CD4-positive, alpha-beta T cell (primary cell): ENCODE measurements around the gene EPHB4. TPM values are rescaled to one million over a fixed set of nuclear protein-coding genes. Genes with fewer than 3 reads are reported as not detected.

Experiments
- ATAC-seq: fragments of 200-7000 bp; cut with Tn5 transposase; one replicate; pipeline ENCODE4 v1.10.0; 2022; ENCODE audit warnings: mild to moderate bottlenecking; ENCODE audit not compliant: poor library complexity
- CTCF ChIA-PET: fragments of 350-600 bp; sonication (Branson Sonifier 250); formaldehyde crosslinking; loops from one replicate; lab custom pipeline; 2021; ENCODE audit warnings: antibody characterized with exemption, inconsistent platforms; lab: Charles Lee
- POLR2A ChIA-PET: fragments of 350-600 bp; sonication (Branson Sonifier 250); formaldehyde crosslinking; loops from one replicate; lab custom pipeline; 2021; ENCODE audit warnings: antibody characterized with exemption, inconsistent platforms; lab: Charles Lee
- DNase-seq, 14 experiments: peaks; one replicate each; pipeline ENCODE4 v3.0.0-alpha.2; 2013 to 2020; ENCODE audit warnings: mixed read lengths in 2 of 14
- H3K27ac ChIP-seq, 2 donors: one replicate each; pipeline versions ENCODE4 v1.5.1 to v1.7.0; 2013; ENCODE audit warnings: low read length in 2 of 2, low read depth in 1 of 2, mild to moderate bottlenecking in 1 of 2
- H3K27me3 ChIP-seq, 2 experiments: 1 replicate in 1 of 2; 2 replicates in 1 of 2; pipeline versions ENCODE4 v1.6.1 to v1.7.0; 2013; ENCODE audit warnings: low read length in 2 of 2, control low read depth in 1 of 2, mild to moderate bottlenecking in 1 of 2, moderate library complexity in 1 of 2; ENCODE audit not compliant: insufficient read depth in 2 of 2, control insufficient read depth in 1 of 2
- H3K36me3 ChIP-seq: one replicate; pipeline ENCODE4 v1.6.1; 2013; ENCODE audit warnings: low read length, control low read depth; ENCODE audit not compliant: insufficient read depth
- H3K4me1 ChIP-seq: one replicate; pipeline ENCODE4 v1.6.1; 2013; ENCODE audit warnings: low read length, control low read depth; ENCODE audit not compliant: insufficient read depth
- H3K4me3 ChIP-seq: one replicate; pipeline ENCODE4 v1.5.1; 2013; ENCODE audit warnings: mild to moderate bottlenecking, low read length, moderate library complexity
- H3K9me3 ChIP-seq, 2 experiments: 1 replicate in 1 of 2; 2 replicates in 1 of 2; pipeline versions ENCODE4 v1.6.1 to v1.7.0; 2013; ENCODE audit warnings: low read length in 2 of 2, mild to moderate bottlenecking in 2 of 2, control low read depth in 1 of 2, moderate library complexity in 1 of 2; ENCODE audit not compliant: control insufficient read depth in 1 of 2, insufficient read depth in 1 of 2
- H3K27ac Mint-ChIP-seq: one replicate; pipeline ENCODE4 v1.8.0; 2020; ENCODE audit warnings: mixed read lengths
- H3K27me3 Mint-ChIP-seq: one replicate; pipeline ENCODE4 v1.8.0; 2021; ENCODE audit warnings: mixed read lengths
- H3K36me3 Mint-ChIP-seq: one replicate; pipeline ENCODE4 v1.8.0; 2021; ENCODE audit warnings: low read depth, mixed read lengths
- H3K4me1 Mint-ChIP-seq: one replicate; pipeline ENCODE4 v1.8.0; 2021; ENCODE audit warnings: low read depth, mixed read lengths
- H3K4me3 Mint-ChIP-seq: one replicate; pipeline ENCODE4 v1.8.0; 2020; ENCODE audit warnings: mild to moderate bottlenecking, mixed read lengths
- H3K9me3 Mint-ChIP-seq: one replicate; pipeline ENCODE4 v1.8.0; 2020; ENCODE audit warnings: mixed read lengths
- CTCF ChIP-seq: fragments of 200-600 bp; IDR thresholded peaks from one replicate; pipeline ENCODE4 v1.8.0; 2022; ENCODE audit warnings: antibody characterized with exemption, mild to moderate bottlenecking
- intact Hi-C, 2 experiments: fragments of 100-400 bp; cut with DNase I in 1 of 2; cut with micrococcal nuclease in 1 of 2; formaldehyde crosslinking; loops; one replicate each; pipeline versions ENCODE4 v1.15.1 to v1.9.0; 2023 to 2025; cut with DNase I, micrococcal nuclease
- total RNA-seq, 174 experiments: library from RNA in 2 of 174; stranded (reverse) in 2 of 174; gene quantifications; one replicate each; pipeline ENCODE4 v1.2.3 and lab custom pipeline; 2021 to 2026

Gene EPHB4
- total RNA-seq, 2 experiments from 2014 or later: 8.4 to 8.9 TPM

DNA sequence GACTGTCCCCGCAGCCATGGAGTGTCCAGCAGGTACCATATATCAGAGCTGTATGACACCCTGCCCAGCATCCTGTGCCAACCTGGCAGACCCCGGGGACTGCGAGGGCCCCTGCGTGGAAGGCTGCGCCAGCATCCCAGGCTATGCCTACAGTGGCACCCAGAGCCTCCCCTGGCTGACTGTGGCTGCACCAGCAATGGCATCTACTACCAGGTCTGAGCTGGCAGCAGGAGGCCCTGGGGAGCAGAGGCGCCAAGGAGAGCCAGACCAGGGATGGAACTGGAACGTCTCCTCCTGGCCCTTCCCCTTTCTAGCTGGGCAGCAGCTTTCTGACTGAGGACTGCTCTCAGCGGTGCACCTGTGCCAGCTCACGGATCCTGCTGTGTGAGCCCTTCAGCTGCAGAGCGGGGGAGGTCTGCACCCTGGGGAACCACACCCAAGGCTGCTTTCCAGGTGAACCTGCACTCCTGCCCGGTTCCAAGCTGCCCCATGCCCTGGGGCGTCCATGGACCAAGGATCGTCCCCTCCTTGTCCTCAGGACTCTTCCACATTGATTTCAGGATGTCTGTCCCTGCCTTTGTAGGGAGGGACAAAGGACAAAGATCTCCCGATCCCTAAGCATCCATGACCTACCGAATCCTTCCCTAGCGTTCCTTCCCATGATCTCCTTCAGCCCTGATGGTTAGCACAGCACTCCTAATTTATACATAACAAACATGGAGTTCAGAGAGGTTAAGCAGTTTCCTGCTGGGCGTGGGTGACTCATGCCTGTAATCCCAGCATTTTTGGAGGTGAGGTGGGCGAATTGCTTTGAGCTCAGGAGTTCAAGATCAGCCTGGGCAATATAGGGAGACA is 33.3 kb downstream of the EPHB4 start:
- no peaks in the 10 kb centered on the region for H3K9me3 Mint-ChIP-seq
- no peak for ATAC-seq
- Histone ChIP-seq H3K27ac (no peak overlapping the region), H3K9me3 (no peaks in the 10 kb centered on the region), H3K36me3 (no peaks in the 10 kb centered on the region), H3K4me1 (no peaks in the 10 kb centered on the region), H3K4me3 (no peak overlapping the region), H3K27me3 (peaks cover 0 to 5% of the 10 kb centered on the region in 2 experiments)
- CTCF ChIA-PET: no interaction called here
- H3K27me3 Mint-ChIP-seq: peaks cover 5% of the 10 kb centered on the region
- no peaks in the 10 kb centered on the region for H3K36me3 Mint-ChIP-seq
- H3K27ac Mint-ChIP-seq: no peak overlapping the region
- H3K4me3 Mint-ChIP-seq: no peak overlapping the region
- POLR2A ChIA-PET: no interaction called here
- DNase-seq: no peak
- H3K4me1 Mint-ChIP-seq: no peaks in the 10 kb centered on the region
- intact Hi-C loops: no loop called here
- TF ChIP-seq CTCF: no peak

DNA sequence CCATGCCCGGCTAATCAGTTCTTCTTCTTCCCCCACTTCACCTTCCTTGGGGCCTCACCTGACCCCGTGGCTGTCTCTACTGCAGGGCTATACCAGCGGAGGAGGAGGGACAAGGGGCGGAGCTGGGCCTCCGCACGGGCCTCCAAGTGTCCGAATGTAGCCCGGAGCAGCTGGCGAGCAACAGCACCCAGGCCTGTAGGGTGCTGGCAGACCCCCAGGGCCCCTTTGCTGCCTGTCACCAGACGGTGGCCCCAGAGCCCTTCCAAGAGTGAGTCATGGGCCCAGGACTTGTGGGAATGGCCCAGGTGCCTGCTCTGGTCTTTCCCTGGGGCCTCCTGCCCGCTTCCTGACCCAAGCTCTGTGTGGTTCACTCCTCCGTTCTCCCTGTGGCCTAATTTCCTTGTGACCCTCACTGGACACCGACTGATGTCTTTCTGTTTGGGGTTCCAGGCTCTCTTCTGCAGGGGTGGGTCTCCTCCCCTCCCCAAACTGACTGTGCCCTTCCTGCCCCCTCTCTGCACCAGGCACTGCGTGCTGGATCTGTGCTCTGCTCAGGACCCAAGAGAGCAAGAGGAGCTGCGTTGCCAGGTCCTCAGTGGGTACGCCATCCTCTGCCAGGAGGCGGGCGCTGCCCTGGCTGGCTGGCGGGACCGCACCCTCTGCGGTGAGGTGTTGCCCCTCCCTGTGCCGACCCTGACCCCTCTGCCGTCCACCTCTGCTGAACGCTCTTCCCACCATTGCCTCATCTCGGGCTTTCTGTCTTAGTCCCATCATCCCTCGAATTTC is 35.2 kb downstream of the EPHB4 start:
- Histone ChIP-seq H3K27ac (no peak overlapping the region), H3K36me3 (no peaks in the 10 kb centered on the region), H3K27me3 (peaks cover 0 to 5% of the 10 kb centered on the region in 2 experiments), H3K9me3 (no peaks in the 10 kb centered on the region), H3K4me1 (no peaks in the 10 kb centered on the region), H3K4me3 (no peak overlapping the region)
- H3K27me3 Mint-ChIP-seq: peaks cover 13% of the 10 kb centered on the region
- H3K27ac Mint-ChIP-seq: no peak overlapping the region
- H3K36me3 Mint-ChIP-seq: no peaks in the 10 kb centered on the region
- H3K4me1 Mint-ChIP-seq: no peaks in the 10 kb centered on the region
- ChIA-PET CTCF (no interaction called here), POLR2A (no interaction called here)
- DNase-seq (no peak), ATAC-seq (no peak)
- no peak overlapping the region for H3K4me3 Mint-ChIP-seq
- intact Hi-C loops: no loop called here
- no peak for TF ChIP-seq CTCF
- H3K9me3 Mint-ChIP-seq: no peaks in the 10 kb centered on the region

- no peaks in the 10 kb centered on the region for H3K9me3 Mint-ChIP-seq
- H3K27ac Mint-ChIP-seq: no peak overlapping the region
- ChIA-PET CTCF (no interaction called here), POLR2A (no interaction called here)
- intact Hi-C loops: no loop called here
- no peak overlapping the region for H3K4me3 Mint-ChIP-seq
- DNase-seq (no peak), ATAC-seq (no peak)
- Histone ChIP-seq H3K9me3 (peaks cover 0 to 9% of the 10 kb centered on the region in 2 experiments), H3K36me3 (no peaks in the 10 kb centered on the region), H3K4me1 (no peaks in the 10 kb centered on the region), H3K27ac (no peak overlapping the region), H3K27me3 (peaks cover 5 to 7% of the 10 kb centered on the region in 2 experiments), H3K4me3 (no peak overlapping the region)
- H3K4me1 Mint-ChIP-seq: peaks cover 4% of the 10 kb centered on the region
- peaks cover 22% of the 10 kb centered on the region for H3K27me3 Mint-ChIP-seq
- no peaks in the 10 kb centered on the region for H3K36me3 Mint-ChIP-seq
- TF ChIP-seq CTCF: no peak
Observed at GRCh38 chr7:100789055-100789454, 38.3 kb downstream of the EPHB4 start.
